Ammon's horn (tissue), 1 donor: Measurements from ENCODE around the gene PEX14.

ENCODE experiments used
- DNase-seq: peaks from one replicate; pipeline ENCODE4 v3.0.0-alpha.2; 2016; ENCODE audit warnings: low spot score

PEX14 gene

GRCh38 chr1:10634075-10634427 is 159.3 kb downstream of the PEX14 start:
- DNase-seq, result no peak

GRCh38 chr1:10634428-10635084 is 159.8 kb downstream of the PEX14 start:
- no peak for DNase-seq

GRCh38 chr1:10635085-10635896 is 160.5 kb downstream of the PEX14 start:
- no peak for DNase-seq

- no peak for DNase-seq
Observed at GRCh38 chr1:10635992-10636391, 161.2 kb downstream of the PEX14 start.

GRCh38 chr1:10637400-10637799 is 162.7 kb downstream of the PEX14 start:
- no peak for DNase-seq

- DNase-seq, result no peak
Observed at GRCh38 chr1:10637834-10638558, 163.2 kb downstream of the PEX14 start.

GRCh38 chr1:10638559-10639005 is 163.8 kb downstream of the PEX14 start:
- no peak for DNase-seq

GRCh38 chr1:10639011-10639774 is 164.4 kb downstream of the PEX14 start:
- no peak for DNase-seq

GRCh38 chr1:10639775-10640578 is 165.2 kb downstream of the PEX14 start:
- DNase-seq, result peak; percentile 32

- no peak for DNase-seq
Observed at GRCh38 chr1:10640843-10641553, 166.2 kb downstream of the PEX14 start.

- no peak for DNase-seq
Observed at GRCh38 chr1:10641976-10642375, 167.2 kb downstream of the PEX14 start.

- no peak for DNase-seq
Observed at GRCh38 chr1:10642403-10643080, 167.8 kb downstream of the PEX14 start.

GRCh38 chr1:10643607-10644306 is 169.0 kb downstream of the PEX14 start:
- no peak for DNase-seq

- DNase-seq, result no peak
Observed at GRCh38 chr1:10644307-10645128, 169.8 kb downstream of the PEX14 start.

GRCh38 chr1:10646347-10646861 is 171.7 kb downstream of the PEX14 start:
- DNase-seq, result peak; percentile 54

GRCh38 chr1:10647414-10648170 is 172.8 kb downstream of the PEX14 start:
- DNase-seq, result no peak
